HG03432 (cell line): Measurements from ENCODE around the gene CERS6.

Source experiments
- ATAC-seq: cut with Tn5 transposase; IDR thresholded peaks from one replicate; pipeline ENCODE4 v1.9.1; 2021; ENCODE audit warnings: mild to moderate bottlenecking, moderate library complexity; ENCODE audit not compliant: unreplicated experiment

Gene CERS6

GRCh38 chr2:168692132-168692744 lies 236.2 kb downstream of the CERS6 start:
- peak; percentile 47 for ATAC-seq

GRCh38 chr2:168694173-168694572 lies 238.1 kb downstream of the CERS6 start:
- no peak for ATAC-seq

GRCh38 chr2:168694866-168695265 lies 238.8 kb downstream of the CERS6 start:
- no peak for ATAC-seq

GRCh38 chr2:168697668-168698121 lies 241.6 kb downstream of the CERS6 start:
- ATAC-seq: no peak

GRCh38 chr2:168698969-168699368 lies 242.9 kb downstream of the CERS6 start:
- no peak for ATAC-seq

- no peak for ATAC-seq
Measured at GRCh38 chr2:168699844-168700417, 243.9 kb downstream of the CERS6 start.

GRCh38 chr2:168700615-168701245 lies 244.7 kb downstream of the CERS6 start:
- ATAC-seq: no peak

- ATAC-seq: no peak
Measured at GRCh38 chr2:168702579-168702978, 246.5 kb downstream of the CERS6 start.

GRCh38 chr2:168703926-168704325 lies 247.9 kb downstream of the CERS6 start:
- no peak for ATAC-seq

- no peak for ATAC-seq
Measured at GRCh38 chr2:168705534-168706470, 249.7 kb downstream of the CERS6 start.

- no peak for ATAC-seq
Measured at GRCh38 chr2:168706806-168707205, 250.7 kb downstream of the CERS6 start.

- no peak for ATAC-seq
Measured at GRCh38 chr2:168708080-168708479, 252.0 kb downstream of the CERS6 start.

- ATAC-seq: no peak
Measured at GRCh38 chr2:168710754-168711467, 254.8 kb downstream of the CERS6 start.

- ATAC-seq: peak; percentile 99
Measured at GRCh38 chr2:168712053-168712452, 256.0 kb downstream of the CERS6 start.

- no peak for ATAC-seq
Measured at GRCh38 chr2:168713325-168713724, 257.3 kb downstream of the CERS6 start.

- no peak for ATAC-seq
Measured at GRCh38 chr2:168715849-168716248, 259.8 kb downstream of the CERS6 start.

- no peak for ATAC-seq
Measured at GRCh38 chr2:168716839-168717238, 260.8 kb downstream of the CERS6 start.

- no peak for ATAC-seq
Measured at GRCh38 chr2:168717790-168718502, 261.9 kb downstream of the CERS6 start.

GRCh38 chr2:168718622-168719021 lies 262.6 kb downstream of the CERS6 start:
- no peak for ATAC-seq

- no peak for ATAC-seq
Measured at GRCh38 chr2:168719446-168719845, 263.4 kb downstream of the CERS6 start.
